OCI-M1 (cell line): ENCODE results near the gene LRRFIP2.
"Not testable (repeated sequence)": the region's sequence is repeated elsewhere in the genome, so short reads cannot be mapped to it uniquely, and the experiment has no call there.

Experiments
- DNase-seq: peaks from one replicate; lab custom pipeline; 2025; lab: John Stamatoyannopoulos, UW

LRRFIP2 gene

DNA sequence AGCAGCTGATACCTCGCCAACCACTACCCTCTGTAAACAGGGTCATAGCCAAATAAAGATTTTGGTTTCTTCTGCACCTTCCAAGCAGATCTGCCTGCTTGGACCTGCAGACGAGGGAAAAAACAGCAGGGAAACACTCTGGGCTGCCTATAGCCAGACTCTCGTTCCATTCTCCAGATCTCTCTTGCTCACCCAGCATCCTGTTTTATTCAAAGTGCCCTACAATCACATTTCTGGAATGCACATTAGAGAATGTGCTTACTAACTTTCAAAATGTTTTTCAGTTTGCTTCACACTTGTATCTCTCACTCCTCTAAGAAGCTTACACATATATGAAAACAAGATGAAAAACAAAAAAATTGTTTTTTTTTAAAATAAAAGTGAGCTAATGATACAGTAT lies 109.6 kb downstream of the LRRFIP2 start:
- no peak for DNase-seq

DNA sequence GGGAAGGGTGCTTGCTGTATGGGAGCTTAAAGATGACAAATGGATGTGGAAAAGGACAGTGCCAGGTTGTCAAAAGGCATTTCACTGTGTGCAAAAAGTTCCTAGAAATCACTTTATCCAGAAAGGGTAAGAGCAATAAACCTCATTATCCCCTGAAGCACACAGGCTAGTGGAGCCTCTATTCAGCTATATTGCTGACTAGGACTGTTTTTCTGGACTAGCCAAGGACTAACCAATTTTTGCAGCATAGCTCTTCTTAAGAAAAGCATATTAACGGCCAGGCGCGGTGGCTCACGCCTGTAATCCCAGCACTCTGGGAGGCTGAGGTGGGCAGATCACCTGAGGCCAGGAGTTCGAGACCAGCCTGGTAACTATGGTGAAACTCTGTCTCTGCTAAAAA lies 116.3 kb downstream of the LRRFIP2 start:
- DNase-seq = no peak

DNA sequence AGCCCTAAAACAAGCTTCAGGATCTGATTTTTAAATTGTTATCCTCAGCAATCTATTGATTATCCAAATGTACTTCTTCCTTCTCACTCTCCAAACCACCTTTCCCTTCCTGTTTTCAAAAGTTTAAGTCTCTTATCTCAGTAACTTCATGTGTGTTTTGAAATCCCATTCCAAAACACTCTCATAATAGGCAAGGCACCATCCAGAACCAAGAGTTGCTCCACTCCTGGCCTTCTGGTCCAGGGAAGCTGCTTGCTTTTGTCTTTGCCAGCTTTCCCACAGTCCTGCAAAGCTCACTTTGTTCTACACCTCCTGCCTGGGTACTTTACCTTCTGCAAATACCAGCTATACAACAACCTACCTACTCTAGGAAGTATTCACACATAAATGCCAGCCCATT lies 117.6 kb downstream of the LRRFIP2 start:
- DNase-seq = no peak

DNA sequence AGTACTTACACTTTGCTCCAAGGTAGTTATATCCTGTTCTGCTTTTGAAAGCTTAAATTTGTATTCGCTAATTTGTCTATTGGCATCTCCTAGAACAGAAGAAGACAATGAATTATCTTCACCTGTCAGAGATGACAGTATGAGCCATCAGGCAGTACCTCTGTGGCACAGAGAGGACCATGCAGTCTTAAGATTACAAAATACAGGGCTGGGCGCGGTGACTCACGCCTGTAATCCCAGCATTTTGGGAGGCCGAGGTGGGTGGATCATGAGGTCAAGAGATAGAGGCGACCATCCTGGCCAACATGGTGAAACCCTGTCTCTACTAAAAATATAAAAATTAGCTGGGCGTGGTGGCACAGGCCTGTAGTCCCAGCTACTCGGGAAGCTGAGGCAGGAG lies 119.3 kb downstream of the LRRFIP2 start:
- DNase-seq = not testable (repeated sequence)

DNA sequence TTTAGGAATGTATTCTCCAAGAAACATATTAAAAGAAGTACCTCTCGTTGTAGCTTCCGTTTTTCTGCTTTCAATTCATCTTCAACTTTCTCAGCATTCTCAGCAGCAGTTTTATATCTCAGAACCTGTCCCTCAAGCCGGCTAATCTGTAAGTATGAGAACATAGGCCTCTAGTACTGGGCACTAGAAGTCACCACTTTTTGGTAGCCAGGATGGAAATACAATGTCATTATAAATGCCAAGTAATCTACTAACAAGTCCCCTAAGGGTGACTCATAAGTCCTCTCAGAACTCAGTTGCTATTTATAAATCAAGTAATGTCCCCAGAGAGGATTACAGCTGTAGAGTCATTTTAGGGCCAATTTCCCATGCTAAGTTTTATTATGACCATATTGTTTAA lies 120.0 kb downstream of the LRRFIP2 start:
- DNase-seq = peak; percentile 48

DNA sequence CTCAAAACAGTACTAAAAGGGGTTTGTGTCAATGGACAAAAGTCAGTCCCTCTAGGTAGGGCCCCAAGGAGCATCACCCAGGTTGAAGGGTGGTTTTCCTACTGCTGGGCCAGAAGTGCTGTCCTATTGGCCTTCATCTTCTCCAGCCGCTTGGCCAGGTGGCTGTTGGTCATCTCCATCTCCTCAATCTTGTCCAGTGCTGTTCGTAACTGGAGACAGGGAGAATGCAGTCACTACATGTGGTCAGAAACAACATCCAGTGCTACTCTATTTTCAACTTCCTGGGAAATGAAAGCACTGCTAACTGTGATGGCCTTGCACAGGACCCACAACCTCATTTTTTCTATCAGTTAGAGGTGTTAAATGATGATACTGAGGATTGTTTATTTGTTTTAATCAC lies 120.6 kb downstream of the LRRFIP2 start:
- no peak for DNase-seq

DNA sequence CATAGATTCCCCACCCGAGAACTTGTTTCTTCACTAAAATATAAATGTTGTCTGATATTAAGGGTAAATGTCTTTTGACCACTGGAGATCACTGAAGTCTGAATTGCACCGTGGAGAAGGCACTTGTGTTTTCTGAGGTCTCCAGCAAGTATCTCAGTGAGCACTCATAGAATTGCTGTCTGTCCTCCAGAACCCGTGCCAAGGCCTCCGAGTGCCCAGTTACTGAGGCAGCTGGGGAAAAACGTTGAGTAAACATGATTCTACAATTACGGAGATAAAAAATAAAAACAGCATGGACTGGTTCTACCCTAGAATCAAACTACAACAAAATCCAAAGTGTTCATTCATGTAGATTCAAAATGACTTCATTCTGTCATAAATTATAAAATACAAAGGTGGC lies 121.0 kb downstream of the LRRFIP2 start:
- no peak for DNase-seq

DNA sequence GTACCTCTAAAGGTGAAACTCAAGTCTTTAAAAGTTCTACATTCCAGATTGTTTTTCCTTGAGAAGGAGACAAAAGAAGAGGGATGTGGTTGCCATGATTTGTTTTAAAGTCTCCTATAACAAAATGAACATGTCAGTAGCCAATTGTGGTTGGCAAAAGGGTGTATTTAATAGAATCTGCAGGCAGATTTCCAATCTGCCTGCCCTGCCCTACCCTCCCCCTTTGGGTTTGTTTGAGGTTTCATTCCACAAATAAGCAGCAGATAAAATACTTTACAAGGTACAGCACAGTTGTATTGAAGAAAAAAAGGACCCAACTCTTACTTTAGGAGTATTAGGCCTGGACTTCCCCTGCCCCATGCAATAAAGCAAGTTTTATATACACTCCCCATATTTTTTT lies 121.5 kb downstream of the LRRFIP2 start:
- peak; percentile 3 for DNase-seq

DNA sequence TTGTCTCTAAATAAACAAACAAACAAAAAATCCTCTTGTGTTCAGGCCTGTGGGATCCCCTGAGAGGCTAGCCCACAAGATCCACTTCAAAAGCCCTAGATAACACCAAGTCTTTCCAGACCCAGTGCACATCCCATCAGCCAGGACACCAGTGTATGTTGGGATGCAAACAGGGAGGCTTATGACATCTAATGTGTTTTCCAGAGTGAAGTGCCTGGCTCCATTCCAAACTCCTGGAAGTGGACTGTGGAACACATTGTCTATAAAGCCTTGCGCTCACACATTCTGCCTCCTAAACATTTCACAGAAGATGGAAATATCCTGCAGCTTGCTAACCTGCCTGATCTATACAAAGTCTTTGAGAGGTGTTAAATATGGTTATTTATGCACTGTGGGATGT lies 124.1 kb downstream of the LRRFIP2 start:
- no peak for DNase-seq

DNA sequence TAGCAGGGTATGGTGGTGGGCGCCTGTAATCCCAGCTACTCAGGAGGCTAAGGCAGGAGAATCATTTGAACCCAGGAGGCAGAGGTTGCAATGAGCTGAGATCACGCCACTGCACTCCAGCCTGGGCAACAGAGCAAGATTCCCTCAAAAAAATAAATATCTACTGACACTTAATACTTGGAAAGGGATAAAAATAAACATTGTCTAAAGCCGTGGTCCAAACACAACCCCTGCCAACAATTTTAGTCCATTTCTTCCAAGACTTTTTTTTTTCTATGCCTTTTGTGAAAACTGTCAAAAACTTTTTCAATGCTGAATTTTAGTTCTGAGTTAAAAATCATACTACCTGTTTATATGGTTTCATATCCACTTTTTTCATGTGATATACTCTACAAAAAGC lies 131.7 kb downstream of the LRRFIP2 start:
- not testable (repeated sequence) for DNase-seq

DNA sequence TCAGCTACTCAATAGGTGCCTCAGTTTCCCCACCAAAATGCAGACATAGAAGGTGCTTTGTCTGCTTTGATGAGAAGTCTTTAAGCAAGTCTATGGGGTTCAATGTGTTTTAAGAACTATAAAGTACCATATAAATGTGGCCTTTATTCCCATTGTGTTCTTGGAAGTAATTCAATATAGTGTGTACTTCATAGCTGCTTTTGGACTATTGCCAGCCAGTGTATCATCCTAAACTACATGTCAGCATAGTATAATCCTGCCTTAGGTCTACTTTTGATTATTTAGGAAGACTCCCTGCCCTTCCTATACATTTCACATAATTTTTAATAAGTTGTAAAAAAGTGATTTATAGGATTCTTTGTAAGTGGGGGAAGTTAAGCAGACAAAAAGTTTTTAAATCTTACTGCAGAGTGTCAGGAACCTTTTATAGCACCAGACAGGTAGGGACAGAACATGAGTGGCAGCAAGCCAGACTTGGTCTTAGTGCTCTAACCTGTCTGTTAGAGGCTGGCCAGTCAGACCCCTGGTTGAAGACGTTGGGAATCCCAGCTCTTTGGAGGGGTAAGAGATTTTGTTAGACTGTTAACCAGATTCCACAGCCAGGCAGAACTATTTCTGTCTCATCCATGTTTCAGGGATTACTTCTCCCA lies 132.7 kb downstream of the LRRFIP2 start:
- DNase-seq = no peak

DNA sequence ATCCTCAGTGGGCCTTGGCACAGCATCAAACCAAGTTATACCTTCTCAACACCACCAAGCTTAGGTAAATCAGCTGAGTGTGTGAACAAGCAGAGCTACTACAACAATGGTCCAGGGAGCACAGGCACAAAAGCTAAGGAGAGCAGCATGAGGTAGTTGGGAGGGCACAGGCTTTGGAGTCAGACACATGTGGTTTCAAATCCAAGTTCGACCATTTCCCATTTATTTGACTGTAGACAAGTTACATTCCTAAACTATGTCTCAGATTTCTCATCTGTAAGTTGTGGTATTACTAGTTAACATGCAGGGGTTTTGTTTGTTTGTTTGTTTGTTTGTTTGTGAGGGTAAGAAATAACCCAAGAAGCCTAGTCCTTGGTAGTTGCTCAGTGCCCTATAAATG lies 134.2 kb downstream of the LRRFIP2 start:
- no peak for DNase-seq

DNA sequence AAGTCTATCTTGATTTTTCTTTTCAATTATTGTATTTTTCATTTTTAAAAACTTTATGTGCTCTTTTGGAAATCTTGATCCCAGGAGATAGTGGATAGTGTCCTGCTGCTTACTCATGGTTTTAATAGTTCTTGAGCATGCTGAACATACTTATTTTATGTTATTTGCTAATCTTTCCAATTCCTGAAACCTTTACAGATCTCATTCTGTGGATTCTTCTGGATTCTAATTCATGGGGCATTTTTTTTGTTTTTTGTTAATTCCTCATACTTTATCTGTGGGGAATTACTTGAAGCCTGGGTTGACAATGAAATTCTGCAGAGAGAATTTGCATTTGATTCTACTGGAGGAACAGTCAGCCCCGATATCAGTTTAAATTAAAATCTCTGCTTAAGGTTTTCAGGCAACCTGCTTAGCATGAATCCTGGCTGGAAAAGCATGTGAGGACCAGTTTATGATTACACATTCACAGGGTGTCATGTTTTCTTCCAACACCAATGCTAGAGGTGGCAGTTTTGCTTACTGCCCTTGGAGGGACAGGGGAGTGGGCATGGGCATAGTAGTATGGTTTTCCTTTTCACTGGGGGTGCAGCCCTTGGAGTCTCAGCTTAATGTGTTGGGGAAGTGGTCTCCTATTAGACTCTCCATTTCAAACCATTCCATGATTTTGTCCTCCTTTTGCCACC lies 135.1 kb downstream of the LRRFIP2 start:
- no peak for DNase-seq

DNA sequence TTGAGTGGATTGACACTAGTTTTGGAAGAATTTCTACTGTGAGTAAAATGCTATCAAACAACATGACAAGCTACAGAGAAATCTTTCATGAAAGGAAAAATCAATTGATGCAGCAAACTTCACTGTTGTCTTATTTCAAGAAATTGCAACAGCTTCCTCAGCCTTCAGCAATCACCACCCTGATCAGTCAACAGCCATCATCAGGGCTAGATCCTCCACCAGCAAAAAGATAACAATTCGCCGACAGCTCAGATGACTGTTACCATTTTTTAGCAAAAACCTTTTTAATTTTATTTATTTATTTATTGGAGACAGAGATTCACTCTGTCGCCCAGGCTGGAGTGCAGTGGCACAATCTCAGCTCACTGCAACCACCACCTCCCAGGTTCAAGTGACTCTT lies 137.0 kb downstream of the LRRFIP2 start:
- no peak for DNase-seq

DNA sequence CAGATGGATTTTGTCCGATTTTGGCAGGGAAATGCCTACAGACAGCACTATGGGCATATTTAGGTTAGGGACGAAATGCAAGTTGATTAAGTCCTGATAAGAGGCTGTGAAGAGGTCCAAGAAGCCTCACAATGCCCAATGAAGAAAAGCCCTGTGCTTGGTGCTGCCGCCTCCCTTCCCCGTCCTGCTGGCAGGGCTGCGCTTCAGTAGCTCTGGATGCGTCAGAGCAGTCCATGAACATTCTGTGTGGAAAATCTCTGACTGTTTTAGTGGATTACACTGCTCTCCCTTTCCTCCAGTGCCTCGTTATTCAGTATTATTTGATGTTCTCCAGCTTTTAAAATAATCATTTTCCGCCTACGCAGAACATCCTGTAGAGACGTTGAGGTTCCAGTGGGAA lies 141.4 kb downstream of the LRRFIP2 start:
- no peak for DNase-seq

DNA sequence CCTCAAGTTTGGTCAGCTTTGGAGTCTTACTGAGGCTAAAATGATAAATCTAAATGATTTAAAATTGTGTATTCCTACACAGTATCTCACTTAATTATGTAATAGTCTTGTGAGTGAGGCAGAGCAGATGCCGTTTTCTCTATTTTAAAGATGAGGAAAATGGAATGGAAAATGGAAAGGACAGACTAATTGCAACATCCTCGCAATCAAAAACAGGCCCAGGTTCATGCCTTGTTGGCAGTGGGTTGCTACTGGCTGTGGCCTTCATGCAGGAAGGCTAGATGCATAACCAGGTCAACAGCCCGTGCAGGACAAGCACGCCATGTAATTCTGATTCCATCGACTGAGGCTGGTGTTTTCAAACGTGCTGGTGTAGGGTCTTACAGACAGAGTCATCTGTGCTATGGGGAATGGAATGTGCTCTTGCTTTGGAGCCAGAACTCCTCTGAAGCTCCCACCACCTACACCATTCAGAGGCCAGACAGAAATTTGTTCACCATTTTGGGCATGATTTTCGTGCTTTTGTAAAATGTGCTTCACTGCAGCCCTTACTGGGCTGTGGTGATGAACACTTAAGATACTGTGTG lies 143.2 kb downstream of the LRRFIP2 start:
- no peak for DNase-seq

DNA sequence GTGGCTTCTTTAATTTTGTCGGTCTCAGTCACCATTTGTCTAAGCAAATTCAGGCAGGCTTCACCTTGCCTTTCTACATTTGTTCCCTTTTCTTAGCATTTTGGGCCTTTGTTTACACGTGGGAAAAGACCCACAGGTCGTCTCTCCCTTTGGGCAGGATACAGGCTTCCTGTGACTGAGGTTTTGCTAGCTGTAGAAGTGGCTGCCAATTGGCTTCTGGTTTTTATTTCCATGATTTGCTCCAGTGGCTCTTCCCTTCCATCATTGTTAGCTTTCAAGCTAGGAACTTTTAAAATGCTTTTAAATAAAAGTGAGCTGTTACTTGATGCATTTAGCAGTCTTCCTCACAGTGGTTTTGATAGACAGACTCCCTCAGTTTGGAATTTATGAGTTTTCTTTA lies 143.8 kb downstream of the LRRFIP2 start:
- DNase-seq = no peak

DNA sequence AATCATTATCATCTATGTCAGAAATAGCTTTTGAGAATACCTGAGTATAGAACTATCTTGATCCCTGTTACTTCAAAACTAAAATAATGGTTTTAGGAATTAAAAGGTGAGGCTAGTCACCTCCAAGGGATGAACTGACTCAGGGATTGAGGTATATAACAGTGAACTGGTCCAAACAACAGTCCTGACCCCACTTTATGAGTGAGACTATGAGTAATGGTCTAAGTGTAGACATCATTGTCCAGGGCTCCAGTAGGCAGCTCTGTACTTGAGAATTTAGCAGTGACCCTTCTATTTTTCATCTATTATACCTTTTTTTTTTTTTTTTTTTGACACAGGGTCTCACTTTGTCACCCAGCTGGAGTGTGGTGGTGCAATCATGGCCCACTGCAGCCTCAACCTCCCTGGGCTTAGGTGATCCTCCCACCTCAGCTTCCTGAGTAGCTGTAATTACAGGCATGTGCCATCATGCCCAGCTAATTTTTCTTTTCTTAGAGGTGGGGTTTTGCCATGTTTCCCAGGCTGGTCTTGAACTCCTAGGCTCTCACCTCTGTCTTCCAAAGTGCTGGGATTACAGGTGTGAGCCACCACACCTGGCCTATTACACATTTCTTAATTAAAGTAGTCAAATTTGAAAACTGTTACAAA lies 144.7 kb downstream of the LRRFIP2 start:
- DNase-seq = no peak

DNA sequence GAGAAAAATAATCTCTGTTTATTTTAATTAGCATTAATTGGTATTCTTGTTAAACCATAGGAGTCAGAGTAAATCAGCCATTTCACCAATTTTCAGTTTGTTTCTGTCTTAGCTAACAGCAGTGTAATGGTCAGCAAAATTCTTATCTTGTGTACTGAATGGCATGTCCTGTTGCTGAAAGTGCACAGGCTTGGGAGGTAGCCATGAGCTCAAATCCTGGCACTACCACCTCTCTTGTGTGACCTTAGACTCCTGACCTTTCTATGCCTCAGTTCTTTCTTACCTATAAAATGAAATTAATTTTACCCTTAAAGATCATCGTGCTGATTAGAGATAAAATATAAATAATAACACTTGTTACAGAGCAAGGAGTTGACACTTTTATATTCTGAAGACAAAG lies 145.3 kb downstream of the LRRFIP2 start:
- no peak for DNase-seq

DNA sequence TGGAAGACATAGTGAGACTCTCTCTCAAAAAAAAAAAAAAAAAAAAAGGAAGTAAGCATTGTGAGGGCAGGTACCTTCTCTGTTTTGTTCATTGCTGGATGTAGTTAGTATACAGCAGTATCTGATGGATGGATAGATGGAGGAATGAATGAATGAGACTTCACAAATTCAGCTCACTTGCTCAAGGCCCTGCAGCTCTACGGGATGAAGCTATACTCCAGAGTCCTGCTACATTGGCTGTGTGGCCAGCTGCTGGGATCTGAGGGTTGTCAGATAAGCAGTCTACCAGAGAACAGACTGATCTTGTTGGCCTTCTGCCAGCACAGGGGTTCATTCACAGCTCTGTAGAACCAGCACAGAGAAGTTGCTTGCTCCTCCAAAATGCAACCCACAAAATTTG lies 146.1 kb downstream of the LRRFIP2 start:
- DNase-seq = peak; percentile 83

DNA sequence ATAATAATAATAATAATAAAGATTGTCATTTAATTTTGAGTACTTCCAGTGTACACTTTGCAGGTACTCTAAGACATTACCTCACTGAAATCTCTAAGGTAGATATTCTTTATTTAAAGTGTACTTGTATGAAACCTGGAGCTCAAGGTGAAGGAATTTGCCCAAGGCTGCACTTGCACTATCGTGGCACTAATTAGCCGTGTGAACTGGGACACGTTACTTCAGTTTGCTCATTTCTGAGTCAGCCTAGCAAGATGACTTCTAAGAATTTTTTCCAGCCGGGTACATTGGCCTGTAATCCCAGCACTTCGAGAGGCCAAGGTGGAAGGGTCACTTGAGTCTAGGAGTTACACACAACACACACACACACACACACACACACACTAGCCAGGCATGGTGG lies 147.5 kb downstream of the LRRFIP2 start:
- DNase-seq = no peak

DNA sequence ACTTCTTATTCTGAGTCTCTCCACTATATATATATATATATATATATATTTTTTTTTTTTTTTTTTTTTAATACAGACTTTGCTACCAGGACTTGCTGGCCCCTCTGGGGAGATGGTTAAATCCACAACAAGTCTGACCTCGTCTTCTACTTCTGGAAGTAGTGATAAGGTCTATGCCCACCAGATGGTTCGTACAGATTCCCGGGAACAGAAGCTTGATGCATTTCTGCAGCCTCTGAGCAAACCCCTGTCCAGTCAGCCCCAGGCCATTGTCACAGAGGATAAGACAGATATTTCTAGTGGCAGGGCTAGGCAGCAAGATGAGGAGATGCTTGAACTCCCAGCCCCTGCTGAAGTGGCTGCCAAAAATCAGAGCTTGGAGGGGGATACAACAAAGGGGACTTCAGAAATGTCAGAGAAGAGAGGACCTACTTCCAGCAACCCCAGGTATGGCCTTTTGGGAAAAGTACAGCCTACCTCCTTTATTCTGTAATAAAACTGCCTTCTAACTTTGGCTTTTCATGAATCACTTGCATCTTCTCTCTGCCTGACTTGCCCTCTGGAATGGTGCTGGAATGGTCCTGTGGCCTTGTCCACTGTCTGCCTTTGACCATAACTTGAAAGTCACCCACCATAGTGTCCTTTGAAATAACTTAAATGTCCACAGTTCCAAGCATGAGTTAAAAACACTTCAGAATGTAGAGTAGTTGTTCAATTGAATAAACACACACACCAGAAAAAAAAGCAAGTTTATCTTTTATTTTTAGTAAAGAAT lies 148.6 kb downstream of the LRRFIP2 start:
- DNase-seq = peak; percentile 31
